ENCODE measurements around the gene TYW5. TPM values are rescaled to one million over a fixed set of nuclear protein-coding genes. Genes with fewer than 3 reads are reported as not detected.
A peak's percentile ranks its signal among the peaks of the same experiment; 100 is the strongest.

TYW5 gene
- total RNA-seq, 1 donor, result 7.6 TPM

DNA sequence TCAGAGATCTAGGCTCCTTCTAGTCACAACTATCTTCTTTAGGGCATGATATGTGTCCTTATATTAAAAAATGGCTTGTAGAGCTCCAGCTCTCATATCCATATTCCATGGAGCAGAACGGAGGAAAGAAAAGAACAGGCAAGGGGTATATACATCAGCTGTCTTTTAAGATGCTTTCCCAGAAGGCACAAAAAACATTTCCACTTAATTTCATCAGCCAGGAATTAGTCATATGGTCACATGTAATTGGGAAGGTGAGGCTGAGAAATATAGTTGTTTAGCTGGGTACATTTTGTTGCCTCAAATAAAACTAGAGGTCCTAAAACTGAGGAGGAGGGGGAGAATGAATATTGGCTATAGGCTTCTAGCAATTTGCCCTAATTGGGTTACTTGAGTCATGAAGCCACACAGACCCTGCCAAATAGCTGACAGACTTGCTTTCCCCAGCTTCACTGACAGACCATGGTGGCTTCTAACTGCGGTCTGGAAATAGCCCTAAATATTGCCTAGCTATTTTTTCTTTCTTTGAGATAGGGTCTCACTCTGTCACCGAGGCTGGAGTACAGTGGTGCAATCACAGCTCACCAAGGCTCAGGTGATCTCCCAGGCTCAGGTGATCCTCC lies 20.1 kb upstream of the TYW5 start:
- no peak overlapping the region for H3K27ac ChIP-seq (ENCODE audit: low read depth, low read length)
- TF ChIP-seq, protein P1, sequence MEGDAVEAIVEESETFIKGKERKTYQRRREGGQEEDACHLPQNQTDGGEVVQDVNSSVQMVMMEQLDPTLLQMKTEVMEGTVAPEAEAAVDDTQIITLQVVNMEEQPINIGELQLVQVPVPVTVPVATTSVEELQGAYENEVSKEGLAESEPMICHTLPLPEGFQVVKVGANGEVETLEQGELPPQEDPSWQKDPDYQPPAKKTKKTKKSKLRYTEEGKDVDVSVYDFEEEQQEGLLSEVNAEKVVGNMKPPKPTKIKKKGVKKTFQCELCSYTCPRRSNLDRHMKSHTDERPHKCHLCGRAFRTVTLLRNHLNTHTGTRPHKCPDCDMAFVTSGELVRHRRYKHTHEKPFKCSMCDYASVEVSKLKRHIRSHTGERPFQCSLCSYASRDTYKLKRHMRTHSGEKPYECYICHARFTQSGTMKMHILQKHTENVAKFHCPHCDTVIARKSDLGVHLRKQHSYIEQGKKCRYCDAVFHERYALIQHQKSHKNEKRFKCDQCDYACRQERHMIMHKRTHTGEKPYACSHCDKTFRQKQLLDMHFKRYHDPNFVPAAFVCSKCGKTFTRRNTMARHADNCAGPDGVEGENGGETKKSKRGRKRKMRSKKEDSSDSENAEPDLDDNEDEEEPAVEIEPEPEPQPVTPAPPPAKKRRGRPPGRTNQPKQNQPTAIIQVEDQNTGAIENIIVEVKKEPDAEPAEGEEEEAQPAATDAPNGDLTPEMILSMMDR (IDR thresholded peaks at IDR 0.05; ENCODE audit: extremely low read depth, low read depth, low read length), result no peak
- H3K79me2 ChIP-seq (ENCODE audit: insufficient read depth, low read length), result no peaks in the 10 kb centered on the region
- H2AFZ ChIP-seq (ENCODE audit: low read length), result no peak overlapping the region
- no peaks in the 10 kb centered on the region for H3K9me3 ChIP-seq (ENCODE audit: low read depth, low read length)
- no peaks in the 10 kb centered on the region for H3K27me3 ChIP-seq (ENCODE audit: insufficient read depth, low read length)
- no peak overlapping the region for H3K4me3 ChIP-seq (ENCODE audit: insufficient read depth, low read length)
- H3K4me1 ChIP-seq (ENCODE audit: insufficient read depth, low read length), result peaks cover 31% of the 10 kb centered on the region
- no peak overlapping the region for H3K4me2 ChIP-seq (ENCODE audit: insufficient read depth, low read length)
- H3K36me3 ChIP-seq (ENCODE audit: insufficient read depth, low read length), result peaks cover 4% of the 10 kb centered on the region
- no peaks in the 10 kb centered on the region for H4K20me1 ChIP-seq (ENCODE audit: insufficient read depth, low read length)
- no peak for DNase-seq (ENCODE audit: insufficient read length, low spot score, missing footprints)

DNA sequence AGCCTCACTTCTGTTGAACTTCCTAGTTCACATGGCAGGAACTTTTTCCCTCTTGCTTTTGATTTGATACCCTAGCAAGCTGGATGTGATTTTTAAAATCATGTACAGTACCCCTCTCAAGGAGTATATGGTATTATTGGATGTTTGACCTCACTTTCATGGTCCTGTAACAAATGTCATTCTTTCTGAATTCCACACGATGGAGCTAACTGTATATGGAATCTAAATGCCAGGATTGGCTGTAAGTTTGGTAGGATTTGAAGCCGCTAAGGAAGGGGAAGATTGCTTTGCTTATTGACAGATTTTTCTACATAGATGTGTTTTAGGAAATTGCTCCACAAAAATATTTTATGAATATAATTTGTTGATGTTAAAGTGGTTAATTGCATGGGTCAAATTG lies 18.4 kb upstream of the TYW5 start:
- TF ChIP-seq, protein P1 (IDR thresholded peaks at IDR 0.05; ENCODE audit: extremely low read depth, low read depth, low read length), result peak; percentile 63
- H3K27me3 ChIP-seq (ENCODE audit: insufficient read depth, low read length), result no peaks in the 10 kb centered on the region
- H3K4me3 ChIP-seq (ENCODE audit: insufficient read depth, low read length), result no peak overlapping the region
- H4K20me1 ChIP-seq (ENCODE audit: insufficient read depth, low read length), result no peaks in the 10 kb centered on the region
- no peak for DNase-seq (ENCODE audit: insufficient read length, low spot score, missing footprints)
- no peaks in the 10 kb centered on the region for H3K9me3 ChIP-seq (ENCODE audit: low read depth, low read length)
- no peaks in the 10 kb centered on the region for H3K79me2 ChIP-seq (ENCODE audit: insufficient read depth, low read length)
- H3K4me1 ChIP-seq (ENCODE audit: insufficient read depth, low read length), result peaks cover 18% of the 10 kb centered on the region
- no peak overlapping the region for H3K27ac ChIP-seq (ENCODE audit: low read depth, low read length)
- H3K36me3 ChIP-seq (ENCODE audit: insufficient read depth, low read length), result peaks cover 4% of the 10 kb centered on the region
- no peak overlapping the region for H2AFZ ChIP-seq (ENCODE audit: low read length)
- H3K4me2 ChIP-seq (ENCODE audit: insufficient read depth, low read length), result no peak overlapping the region

DNA sequence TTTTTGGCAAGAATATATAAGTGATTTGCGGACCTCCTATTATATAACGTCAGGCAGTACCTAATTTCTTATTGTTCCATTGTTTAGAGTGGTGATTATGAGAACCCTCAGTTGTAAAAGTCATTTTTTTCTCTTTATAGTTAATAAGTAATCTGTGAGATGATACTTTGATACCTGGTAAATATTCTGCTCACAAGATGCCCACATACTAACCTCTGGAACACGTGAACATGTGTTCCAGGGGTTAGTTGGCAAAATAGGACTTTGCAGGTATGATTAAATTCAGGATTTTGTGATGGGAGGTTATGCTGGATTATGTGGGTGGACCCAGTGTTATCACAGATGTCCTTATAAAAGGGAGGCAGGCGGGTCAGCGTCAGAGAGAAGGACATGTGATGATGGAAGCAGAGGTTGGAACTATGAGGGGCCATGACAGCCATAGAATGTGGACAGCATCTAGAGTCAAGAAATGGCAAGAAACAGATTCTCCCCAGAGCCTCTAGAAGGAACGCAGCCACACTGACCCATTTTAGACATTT lies 16.9 kb upstream of the TYW5 start:
- no peak for DNase-seq (ENCODE audit: insufficient read length, low spot score, missing footprints)
- no peak overlapping the region for H3K4me2 ChIP-seq (ENCODE audit: insufficient read depth, low read length)
- no peak overlapping the region for H2AFZ ChIP-seq (ENCODE audit: low read length)
- H3K4me1 ChIP-seq (ENCODE audit: insufficient read depth, low read length), result peaks cover 4% of the 10 kb centered on the region
- no peaks in the 10 kb centered on the region for H3K27me3 ChIP-seq (ENCODE audit: insufficient read depth, low read length)
- no peaks in the 10 kb centered on the region for H3K79me2 ChIP-seq (ENCODE audit: insufficient read depth, low read length)
- no peaks in the 10 kb centered on the region for H3K9me3 ChIP-seq (ENCODE audit: low read depth, low read length)
- peaks cover 6% of the 10 kb centered on the region for H3K36me3 ChIP-seq (ENCODE audit: insufficient read depth, low read length)
- no peaks in the 10 kb centered on the region for H4K20me1 ChIP-seq (ENCODE audit: insufficient read depth, low read length)
- TF ChIP-seq, protein P1 (IDR thresholded peaks at IDR 0.05; ENCODE audit: extremely low read depth, low read depth, low read length), result no peak
- H3K4me3 ChIP-seq (ENCODE audit: insufficient read depth, low read length), result no peak overlapping the region
- H3K27ac ChIP-seq (ENCODE audit: low read depth, low read length), result no peak overlapping the region

DNA sequence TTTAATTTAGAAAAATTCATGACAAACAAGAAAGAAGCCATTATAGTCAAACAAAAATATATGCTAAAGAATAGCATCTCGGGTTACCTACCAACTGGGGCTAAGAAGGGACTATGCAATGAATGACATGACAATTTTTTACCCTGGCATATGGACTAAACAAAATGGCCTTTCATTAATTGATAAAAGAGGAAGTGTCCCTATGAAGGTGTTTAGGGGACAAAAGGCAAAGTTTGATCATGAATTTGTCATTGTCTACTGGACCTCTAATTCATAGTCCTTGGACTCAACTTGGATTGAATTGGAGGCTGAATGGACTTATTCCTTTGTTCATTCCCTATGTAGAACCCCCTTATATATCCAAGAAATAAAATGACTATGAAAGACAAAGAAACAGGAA lies 12.8 kb upstream of the TYW5 start:
- no peaks in the 10 kb centered on the region for H4K20me1 ChIP-seq (ENCODE audit: insufficient read depth, low read length)
- H3K9me3 ChIP-seq (ENCODE audit: low read depth, low read length), result no peaks in the 10 kb centered on the region
- H3K79me2 ChIP-seq (ENCODE audit: insufficient read depth, low read length), result no peaks in the 10 kb centered on the region
- no peak overlapping the region for H3K4me3 ChIP-seq (ENCODE audit: insufficient read depth, low read length)
- no peak overlapping the region for H2AFZ ChIP-seq (ENCODE audit: low read length)
- H3K4me1 ChIP-seq (ENCODE audit: insufficient read depth, low read length), result no peaks in the 10 kb centered on the region
- TF ChIP-seq, protein P1 (IDR thresholded peaks at IDR 0.05; ENCODE audit: extremely low read depth, low read depth, low read length), result no peak
- no peaks in the 10 kb centered on the region for H3K27me3 ChIP-seq (ENCODE audit: insufficient read depth, low read length)
- no peak overlapping the region for H3K4me2 ChIP-seq (ENCODE audit: insufficient read depth, low read length)
- peaks cover 39% of the 10 kb centered on the region for H3K36me3 ChIP-seq (ENCODE audit: insufficient read depth, low read length)
- H3K27ac ChIP-seq (ENCODE audit: low read depth, low read length), result no peak overlapping the region
- DNase-seq (ENCODE audit: insufficient read length, low spot score, missing footprints), result no peak

Data from osteoblast (primary cell).